Stomach (tissue), 9 donors: ENCODE results near the gene ARPP19. TPM values are rescaled to one million over a fixed set of nuclear protein-coding genes. Genes with fewer than 3 reads are reported as not detected.
"Not testable (repeated sequence)": the region's sequence is repeated elsewhere in the genome, so short reads cannot be mapped to it uniquely, and the experiment has no call there.

Source experiments
- DNase-seq, 2 donors: peaks; one replicate each; pipeline versions ENCODE4 v3.0.0 to v3.0.0-alpha.2; 2013 to 2019
- H3K27ac ChIP-seq, 5 donors: fragments of 200-600 bp in 4 of 5; sonication (generic) in 4 of 5; one replicate each; pipeline ENCODE4 v1.5.1; 2013 to 2019; ENCODE audit warnings: mild to moderate bottlenecking in 1 of 5, moderate library complexity in 1 of 5
- H3K27me3 ChIP-seq, 3 donors: fragments of 200-600 bp; sonication (generic); one replicate each; pipeline ENCODE4 v1.5.1; 2017 to 2019; ENCODE audit warnings: mixed run types in 1 of 3
- H3K36me3 ChIP-seq, 4 donors: fragments of 200-600 bp; sonication (generic); 1 replicate in 3 of 4; 2 replicates in 1 of 4; pipeline ENCODE4 v1.5.1; 2016 to 2019
- H3K4me1 ChIP-seq, 4 donors: fragments of 200-600 bp; sonication (generic); one replicate each; pipeline ENCODE4 v1.5.1; 2016 to 2019
- H3K4me3 ChIP-seq, 4 donors: fragments of 200-600 bp; sonication (generic) in 3 of 4; one replicate each; pipeline ENCODE4 v1.5.1; 2016 to 2019; ENCODE audit warnings: mild to moderate bottlenecking in 1 of 4
- H3K9me3 ChIP-seq, 4 donors: fragments of 200-600 bp; sonication (generic); one replicate each; pipeline ENCODE4 v1.5.1; 2016 to 2019
- EP300 ChIP-seq: sonication (generic); formaldehyde crosslinking; IDR thresholded peaks from one replicate; pipeline ENCODE4 v1.6.1; 2017; ENCODE audit warnings: antibody characterized with exemption
- POLR2A ChIP-seq, 4 donors: fragments of 450-650 bp; IDR thresholded peaks; one replicate each; pipeline ENCODE4 v1.6.1; 2016; ENCODE audit warnings: antibody characterized with exemption in 4 of 4, control low read depth in 2 of 4, mild to moderate bottlenecking in 1 of 4, moderate library complexity in 1 of 4
- POLR2AphosphoS5 ChIP-seq, 3 donors: sonication (generic); formaldehyde crosslinking; IDR thresholded peaks; one replicate each; pipeline ENCODE4 v1.6.1; 2016; ENCODE audit warnings: antibody characterized with exemption in 3 of 3
- WGBS, 5 donors: extraction: QIAGEN DNeasy Blood & Tissue Kit in 3 of 5; methylation state at CpG; one replicate each; pipeline versions ENCODE4 v1.1.5 to v1.1.7; 2013 to 2018; 5-methylcytosine and 5-hydroxymethylcytosine counted together
- intact Hi-C: fragments of 100-400 bp; cut with DNase I; formaldehyde crosslinking; loops from one replicate; pipeline ENCODE4 v1.15.1; 2023; ENCODE audit warnings: low total_unique reads
- polyA plus RNA-seq, 3 donors: library from polyadenylated mRNA; stranded (reverse); fragments of 200-250 nt; gene quantifications; one replicate each; pipeline ENCODE4 v1.2.3, GENCODE V29; 2013
- total RNA-seq, 5 donors: library from RNA; depleted of rRNA; stranded (reverse); fragments of >200 nt; gene quantifications; one replicate each; pipeline versions ENCODE4 v1.1.0 to v1.2.3, GENCODE V29; 2014 to 2016
- TF ChIP-seq, protein P1 (sequence below), 7 experiments: fragments of 450-650 bp in 4 of 7; fragments of 200-600 bp in 3 of 7; sonication (generic) in 3 of 7; IDR thresholded peaks; one replicate each; pipeline ENCODE4 v1.5.1; 2016 to 2019; ENCODE audit warnings: antibody characterized with exemption in 7 of 7, control low read depth in 2 of 7, mild to moderate bottlenecking in 1 of 7
- donor health status: healthy with polysubstance abuse.
- donor health status: Bipolar disorder and iron deficiency.
- donor health status: healthy.

Gene ARPP19
- total and polyA plus RNA-seq, 8 donors = 8.4 to 263 (median 63.2) TPM

DNA sequence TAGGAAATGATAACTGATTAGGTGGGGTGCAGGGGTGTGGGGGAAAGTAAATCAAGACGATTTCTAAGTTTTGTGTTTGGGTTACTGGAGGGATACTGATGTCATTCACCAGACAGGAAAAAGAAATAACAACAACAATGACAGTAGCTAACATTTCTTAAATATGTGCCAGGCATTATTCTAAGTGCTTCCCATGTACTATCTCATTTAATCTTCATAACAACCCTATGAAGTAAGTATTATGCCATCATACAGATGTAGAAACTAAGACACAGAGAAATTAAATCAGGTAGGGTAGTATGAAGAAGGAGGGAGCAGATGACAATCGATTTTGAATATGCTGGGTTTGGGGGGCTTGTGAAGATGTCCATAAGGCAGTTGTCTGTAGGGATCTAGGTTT, 53.5 kb downstream of the ARPP19 start:
- Histone ChIP-seq H3K27ac (no peak overlapping the region), H3K4me3 (no peak overlapping the region), H3K4me1 (peaks cover 0 to 9% (median 0%) of the 10 kb centered on the region in 4 donors), H3K36me3 (no peaks in the 10 kb centered on the region), H3K27me3 (no peaks in the 10 kb centered on the region), H3K9me3 (no peaks in the 10 kb centered on the region)
- intact Hi-C loops = no loop called here
- 62 to 85% (median 78%) methylated on average over 2 of the region's 2 CpGs for WGBS, 5 donors
- TF ChIP-seq EP300 (no peak), POLR2AphosphoS5 (IDR thresholded peaks at IDR 0.05) (no peak)
- DNase-seq = no peak

DNA sequence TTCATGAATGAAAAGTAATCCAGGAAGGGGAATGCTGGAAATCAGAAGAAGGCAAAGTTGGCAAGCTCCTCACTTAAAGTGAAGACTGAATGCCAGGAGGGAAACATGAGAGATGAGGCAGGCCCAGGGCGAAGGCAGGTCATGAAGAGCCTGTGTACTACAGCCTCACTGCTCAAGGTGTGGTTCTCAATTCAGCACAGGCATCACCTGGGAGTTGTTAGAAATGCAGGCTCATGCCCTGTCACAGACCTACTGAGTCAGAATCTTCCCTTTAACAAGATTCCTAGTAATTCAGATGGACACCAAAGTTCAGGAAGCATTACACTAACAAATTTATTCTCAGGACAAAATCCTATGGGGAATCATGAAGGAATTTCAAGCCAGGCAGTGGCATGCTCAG, 54.3 kb downstream of the ARPP19 start:
- TF ChIP-seq POLR2AphosphoS5 (IDR thresholded peaks at IDR 0.05) = no peak
- no peak for TF ChIP-seq POLR2A (IDR thresholded peaks at IDR 0.05)
- TF ChIP-seq, protein P1, sequence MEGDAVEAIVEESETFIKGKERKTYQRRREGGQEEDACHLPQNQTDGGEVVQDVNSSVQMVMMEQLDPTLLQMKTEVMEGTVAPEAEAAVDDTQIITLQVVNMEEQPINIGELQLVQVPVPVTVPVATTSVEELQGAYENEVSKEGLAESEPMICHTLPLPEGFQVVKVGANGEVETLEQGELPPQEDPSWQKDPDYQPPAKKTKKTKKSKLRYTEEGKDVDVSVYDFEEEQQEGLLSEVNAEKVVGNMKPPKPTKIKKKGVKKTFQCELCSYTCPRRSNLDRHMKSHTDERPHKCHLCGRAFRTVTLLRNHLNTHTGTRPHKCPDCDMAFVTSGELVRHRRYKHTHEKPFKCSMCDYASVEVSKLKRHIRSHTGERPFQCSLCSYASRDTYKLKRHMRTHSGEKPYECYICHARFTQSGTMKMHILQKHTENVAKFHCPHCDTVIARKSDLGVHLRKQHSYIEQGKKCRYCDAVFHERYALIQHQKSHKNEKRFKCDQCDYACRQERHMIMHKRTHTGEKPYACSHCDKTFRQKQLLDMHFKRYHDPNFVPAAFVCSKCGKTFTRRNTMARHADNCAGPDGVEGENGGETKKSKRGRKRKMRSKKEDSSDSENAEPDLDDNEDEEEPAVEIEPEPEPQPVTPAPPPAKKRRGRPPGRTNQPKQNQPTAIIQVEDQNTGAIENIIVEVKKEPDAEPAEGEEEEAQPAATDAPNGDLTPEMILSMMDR (IDR thresholded peaks at IDR 0.05) = no peak
- H3K4me3 ChIP-seq = no peak overlapping the region
- no peaks in the 10 kb centered on the region for H3K27me3 ChIP-seq
- H3K27ac ChIP-seq = no peak overlapping the region
- 94 to 100% (median 100%) methylated on average over 1 of the region's 1 CpG for WGBS, 5 donors
- peaks cover 0 to 15% (median 2%) of the 10 kb centered on the region in 4 donors for H3K4me1 ChIP-seq
- no peaks in the 10 kb centered on the region for H3K9me3 ChIP-seq
- DNase-seq = no peak
- H3K36me3 ChIP-seq = no peaks in the 10 kb centered on the region
- intact Hi-C loops = no loop called here

DNA sequence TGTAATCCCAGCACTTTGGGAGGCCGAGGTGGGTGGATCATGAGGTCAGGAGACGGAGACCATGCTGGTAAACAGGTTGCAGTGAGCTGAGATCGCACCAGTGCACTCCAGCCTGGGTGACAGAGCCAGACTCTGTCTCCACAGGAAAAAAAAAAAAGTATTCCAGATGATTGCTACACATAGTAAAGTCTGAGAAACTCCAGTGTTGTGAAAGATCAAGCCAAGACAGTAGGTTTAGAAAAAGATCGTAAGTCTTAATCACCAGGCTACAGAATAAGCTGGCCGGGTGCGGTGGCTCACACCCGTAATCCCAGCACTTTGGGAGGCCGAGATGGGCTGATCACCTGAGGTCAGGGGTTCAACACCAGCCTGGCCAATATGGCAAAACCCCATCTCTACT, 56.0 kb downstream of the ARPP19 start:
- intact Hi-C loops, H3K4me1 ChIP-seq, H3K27me3 ChIP-seq, H3K27ac ChIP-seq, H3K9me3 ChIP-seq, DNase-seq, H3K4me3 ChIP-seq, H3K36me3 ChIP-seq: not testable (repeated sequence)
- WGBS, 5 donors = 88 to 95% (median 92%) methylated on average over 8 of the region's 8 CpGs

DNA sequence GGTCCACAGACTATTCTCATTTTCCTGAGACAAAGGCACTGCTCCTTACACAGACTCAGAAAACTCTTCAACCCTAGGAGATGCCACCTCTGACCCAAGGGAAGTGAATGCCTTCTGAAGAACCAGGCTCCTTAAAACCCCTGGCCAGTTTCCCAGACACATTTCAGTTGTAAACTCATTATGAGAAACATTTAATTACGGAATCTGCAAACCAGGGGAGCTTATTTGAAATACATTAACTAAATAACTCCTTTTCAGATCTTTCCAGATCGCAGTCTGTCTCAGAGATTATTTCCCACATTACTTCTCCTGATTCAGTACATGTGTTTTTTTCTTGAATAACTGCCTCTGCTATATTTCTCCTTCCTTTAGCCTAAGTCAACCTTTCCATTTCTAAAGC, 57.7 kb downstream of the ARPP19 start:
- Histone ChIP-seq H3K4me3 (no peak overlapping the region), H3K27me3 (no peaks in the 10 kb centered on the region), H3K36me3 (no peaks in the 10 kb centered on the region), H3K27ac (no peak overlapping the region), H3K9me3 (no peaks in the 10 kb centered on the region), H3K4me1 (peaks cover 0 to 10% (median 4%) of the 10 kb centered on the region in 4 donors)
- 61 to 80% (median 74%) methylated on average over 2 of the region's 2 CpGs for WGBS, 5 donors
- DNase-seq = no peak
- intact Hi-C loops = no loop called here
- TF ChIP-seq POLR2A (IDR thresholded peaks at IDR 0.05) = no peak
- TF ChIP-seq EP300 = no peak
- TF ChIP-seq, protein P1 (IDR thresholded peaks at IDR 0.05) = no peak
- no peak for TF ChIP-seq POLR2AphosphoS5 (IDR thresholded peaks at IDR 0.05)

DNA sequence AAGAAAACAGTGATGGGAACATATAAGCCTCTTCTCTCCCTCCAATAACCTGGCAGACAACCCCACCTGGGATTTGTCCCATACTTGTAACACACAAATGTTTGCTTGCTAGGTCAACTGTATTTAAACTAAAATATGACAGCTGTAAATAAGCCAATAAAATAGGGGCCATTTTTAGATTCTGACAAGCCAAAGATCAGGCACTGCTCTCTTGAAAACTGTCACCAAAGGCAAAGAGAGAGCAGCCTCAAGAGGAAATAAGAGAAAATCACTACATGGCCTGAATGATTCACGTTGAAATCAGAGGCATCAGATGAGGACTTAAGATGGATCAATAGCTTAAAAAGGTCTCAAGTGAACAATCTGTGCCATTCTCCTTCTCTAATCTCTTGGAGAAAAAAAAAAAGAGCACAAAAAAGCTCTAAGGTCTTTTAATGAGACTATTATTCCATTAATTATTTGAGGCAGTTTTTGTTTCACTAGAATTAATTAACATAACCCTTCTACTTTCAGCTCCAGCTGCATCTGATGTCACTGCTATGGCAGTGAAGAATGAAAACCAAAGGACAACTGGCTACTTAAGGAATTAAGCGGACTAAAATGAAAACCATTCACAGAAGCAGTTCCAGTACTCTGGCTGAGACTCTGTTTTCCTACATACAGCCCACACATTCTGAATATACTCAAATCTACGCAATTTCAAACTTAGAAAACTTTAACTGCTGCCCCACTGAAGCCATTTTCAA, 59.2 kb downstream of the ARPP19 start:
- DNase-seq = no peak
- Histone ChIP-seq H3K9me3 (no peaks in the 10 kb centered on the region), H3K4me3 (no peak overlapping the region), H3K27me3 (no peaks in the 10 kb centered on the region), H3K27ac (no peak overlapping the region), H3K36me3 (no peaks in the 10 kb centered on the region), H3K4me1 (peaks cover 0 to 16% (median 4%) of the 10 kb centered on the region in 4 donors)
- intact Hi-C loops = no loop called here
- TF ChIP-seq POLR2AphosphoS5 (IDR thresholded peaks at IDR 0.05) = no peak
- TF ChIP-seq, protein P1 (IDR thresholded peaks at IDR 0.05) = no peak
- no peak for TF ChIP-seq EP300
- TF ChIP-seq POLR2A (IDR thresholded peaks at IDR 0.05) = no peak
- WGBS, 5 donors = 76 to 81% (median 77%) methylated on average over 3 of the region's 3 CpGs
